GM23248 (cell line): Measurements from ENCODE around the gene IL13RA1. TPM values are rescaled to one million over a fixed set of nuclear protein-coding genes. Genes with fewer than 3 reads are reported as not detected.
"Not testable (repeated sequence)": the region's sequence is repeated elsewhere in the genome, so short reads cannot be mapped to it uniquely, and the experiment has no call there.

Source experiments
- DNase-seq: peaks from one replicate; pipeline ENCODE4 v3.0.0-alpha.2; 2015
- H2AFZ ChIP-seq: fragments of 200-600 bp; sonication (generic); 2 replicates; pipeline ENCODE4 v1.6.1; 2016; ENCODE audit warnings: antibody characterized with exemption
- H3F3A ChIP-seq: fragments of 200-600 bp; sonication (generic); 2 replicates; pipeline ENCODE4 v1.6.1; 2016; ENCODE audit warnings: mild to moderate bottlenecking, antibody characterized with exemption, mixed run types; ENCODE audit not compliant: insufficient read depth
- H3K27ac ChIP-seq: fragments of 200-600 bp; sonication (generic); 2 replicates; pipeline ENCODE4 v1.5.1; 2016; ENCODE audit warnings: mild to moderate bottlenecking
- H3K27me3 ChIP-seq: fragments of 200-600 bp; sonication (generic); replicated peaks from 2 replicates; pipeline ENCODE4 v1.6.1; 2016; ENCODE audit warnings: mild to moderate bottlenecking; ENCODE audit not compliant: insufficient read depth
- H3K36me3 ChIP-seq: fragments of 200-600 bp; sonication (generic); 2 replicates; pipeline ENCODE4 v1.6.1; 2016; ENCODE audit warnings: low read depth, mild to moderate bottlenecking
- H3K4me1 ChIP-seq: fragments of 200-600 bp; sonication (generic); 2 replicates; pipeline ENCODE4 v1.6.1; 2016; ENCODE audit warnings: mild to moderate bottlenecking; ENCODE audit not compliant: insufficient read depth
- H3K4me2 ChIP-seq: fragments of 200-600 bp; sonication (generic); one replicate; pipeline ENCODE4 v1.6.1; 2016; ENCODE audit warnings: mild to moderate bottlenecking; ENCODE audit not compliant: unreplicated experiment
- H3K4me3 ChIP-seq: fragments of 200-600 bp; sonication (generic); 2 replicates; pipeline ENCODE4 v1.5.1; 2016; ENCODE audit warnings: mild to moderate bottlenecking
- H3K79me2 ChIP-seq: fragments of 200-600 bp; sonication (generic); 2 replicates; pipeline ENCODE4 v1.6.1; 2016; ENCODE audit warnings: mild to moderate bottlenecking; ENCODE audit not compliant: insufficient read depth
- H3K9ac ChIP-seq: fragments of 200-600 bp; sonication (generic); 2 replicates; pipeline ENCODE4 v1.6.1; 2016; ENCODE audit warnings: mild to moderate bottlenecking
- H3K9me2 ChIP-seq: fragments of 200-600 bp; sonication (generic); 2 replicates; pipeline ENCODE4 v1.6.1; 2016; ENCODE audit warnings: mixed run types, mild to moderate bottlenecking, moderate library complexity; ENCODE audit not compliant: insufficient read depth
- H3K9me3 ChIP-seq: fragments of 200-600 bp; sonication (generic); one replicate; pipeline ENCODE4 v1.6.1; 2017; ENCODE audit warnings: low read depth
- H4K20me1 ChIP-seq: fragments of 200-600 bp; sonication (generic); 2 replicates; pipeline ENCODE4 v1.6.0; 2016; ENCODE audit not compliant: insufficient read depth
- EZH2 ChIP-seq: fragments of 200-600 bp; sonication (generic); IDR thresholded peaks from 2 replicates; pipeline ENCODE4 v1.6.1; 2018; ENCODE audit warnings: antibody characterized with exemption, mild to moderate bottlenecking; ENCODE audit not compliant: insufficient read depth, poor library complexity, severe bottlenecking
- EZH2phosphoT487 ChIP-seq: fragments of 200-600 bp; sonication (generic); IDR thresholded peaks from 2 replicates; pipeline ENCODE4 v1.6.1; 2018; ENCODE audit warnings: antibody characterized with exemption, moderate library complexity, mild to moderate bottlenecking, low read depth; ENCODE audit not compliant: insufficient read depth
- WGBS, 2 experiments: methylation state at CpG; one replicate each; pipeline ENCODE4 v1.1.6; 2015 to 2017; ENCODE audit warnings: low lambda C conversion rate in 2 of 2, low coverage in 1 of 2; ENCODE audit errors: missing lambda C conversion rate in 2 of 2; 5-methylcytosine and 5-hydroxymethylcytosine counted together
- in situ Hi-C: fragments of 300-500 bp; cut with MboI; formaldehyde crosslinking; loops from 2 replicates; pipeline ENCODE4 v1.15.0; 2020
- polyA plus RNA-seq: library from polyadenylated mRNA; unstranded; fragments of >200 nt; fragmentation: Nextera tagmentation; extraction: Ambion mirVana; gene quantifications from 2 replicates; pipeline ENCODE4 v1.2.1, GENCODE V29; 2016
- total RNA-seq: library from RNA; depleted of rRNA; stranded (reverse); fragments of >200 nt; shearing (Covaris generic); gene quantifications from 2 replicates; pipeline ENCODE4 v1.2.3, GENCODE V29; 2014

The IL13RA1 gene
- total and polyA plus RNA-seq, 2 experiments from 2014 or later = 47.9 to 51.2 TPM

DNA sequence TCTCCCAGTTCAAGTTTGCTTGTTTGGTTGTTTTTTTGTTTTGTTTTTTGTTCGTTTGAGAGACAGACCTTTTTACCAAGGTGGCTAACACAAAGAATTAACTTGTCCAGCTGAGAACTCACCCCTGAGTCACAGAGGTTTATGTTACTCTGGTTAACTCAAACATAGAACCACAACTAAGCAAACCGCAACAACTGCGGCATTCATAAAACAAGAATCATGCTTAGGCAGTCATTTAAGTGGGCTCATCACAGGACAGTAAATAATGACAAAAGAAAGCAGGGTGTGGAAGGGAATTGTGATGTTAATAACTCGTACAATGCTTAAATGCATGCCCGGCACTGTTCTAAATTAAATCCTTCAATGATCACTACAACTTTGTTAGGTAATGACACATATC, 24.7 kb upstream of the IL13RA1 start:
- no peak for DNase-seq
- H2AFZ ChIP-seq = no peak overlapping the region

DNA sequence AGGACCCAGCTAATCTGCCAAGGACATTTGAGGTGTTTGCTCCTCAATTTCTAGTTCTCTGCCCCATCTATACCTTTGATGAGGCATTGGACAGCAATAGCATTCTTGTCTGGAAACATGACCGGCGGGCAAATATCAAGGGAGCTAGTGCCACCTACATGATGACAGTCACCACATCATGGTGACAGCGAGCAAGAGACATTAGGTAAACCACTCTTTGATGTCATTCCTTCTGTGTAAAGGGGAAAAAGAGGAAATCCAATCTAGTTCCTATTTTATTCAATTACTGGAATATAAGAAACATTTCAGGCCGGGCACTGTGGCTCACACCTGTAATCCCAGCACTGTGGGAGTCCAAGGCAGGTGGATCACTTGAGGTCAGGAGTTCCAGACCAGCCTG, 20.7 kb upstream of the IL13RA1 start:
- Histone ChIP-seq H3K4me2 (no peak overlapping the region), H3K9ac (no peak overlapping the region), H2AFZ (no peak overlapping the region), H4K20me1 (no peaks in the 10 kb centered on the region), H3K4me1 (no peaks in the 10 kb centered on the region), H3K4me3 (no peak overlapping the region), H3K36me3 (no peaks in the 10 kb centered on the region), H3K27me3 (no peaks in the 10 kb centered on the region), H3K9me3 (no peaks in the 10 kb centered on the region), H3K9me2 (no peaks in the 10 kb centered on the region), H3F3A (no peaks in the 10 kb centered on the region), H3K27ac (no peak overlapping the region), H3K79me2 (no peaks in the 10 kb centered on the region)
- TF ChIP-seq EZH2 = no peak
- no peak for TF ChIP-seq EZH2phosphoT487
- 81 to 88% methylated on average over 4 of the region's 4 CpGs for whole genome bisulfite sequencing, 2 experiments
- in situ Hi-C loops = no loop called here
- DNase-seq = no peak

More for the DNA sequence above, 24.7 kb upstream of the IL13RA1 start:
- no peaks in the 10 kb centered on the region for H3K79me2 ChIP-seq
- WGBS, 2 experiments = 76 to 77% methylated on average over 5 of the region's 5 CpGs
- H3F3A ChIP-seq = no peaks in the 10 kb centered on the region
- no peak for TF ChIP-seq EZH2
- no peak for TF ChIP-seq EZH2phosphoT487
- no peaks in the 10 kb centered on the region for H3K36me3 ChIP-seq
- no peak overlapping the region for H3K9ac ChIP-seq
- H3K4me2 ChIP-seq = no peak overlapping the region
- no peaks in the 10 kb centered on the region for H3K9me3 ChIP-seq
- no peaks in the 10 kb centered on the region for H3K4me1 ChIP-seq
- in situ Hi-C loops = no loop called here
- H3K9me2 ChIP-seq = no peaks in the 10 kb centered on the region
- no peaks in the 10 kb centered on the region for H4K20me1 ChIP-seq
- H3K27ac ChIP-seq = no peak overlapping the region
- no peaks in the 10 kb centered on the region for H3K27me3 ChIP-seq
- no peak overlapping the region for H3K4me3 ChIP-seq

DNA sequence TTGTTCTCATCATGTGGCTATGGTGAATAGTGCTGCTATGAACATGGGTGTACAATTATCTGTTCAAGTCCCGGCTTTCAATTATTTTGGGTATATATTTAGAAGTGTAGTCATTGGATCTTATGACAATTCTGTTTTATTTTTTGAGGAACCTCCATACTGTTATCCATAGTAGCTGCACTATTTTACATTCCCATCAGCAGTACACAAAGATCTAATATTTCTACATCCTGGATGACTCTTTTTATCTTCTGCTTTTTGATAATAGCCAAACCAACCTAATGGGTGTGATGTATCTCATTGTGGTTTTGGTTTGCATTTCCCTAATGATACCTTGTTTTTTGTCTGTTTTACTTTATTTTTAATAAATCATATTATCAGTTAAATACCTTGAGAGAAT, 12.9 kb upstream of the IL13RA1 start:
- DNase-seq = no peak
- Histone ChIP-seq H3K4me1 (no peaks in the 10 kb centered on the region), H3K4me3 (no peak overlapping the region), H3F3A (no peaks in the 10 kb centered on the region), H4K20me1 (no peaks in the 10 kb centered on the region), H3K9me3 (no peaks in the 10 kb centered on the region), H3K4me2 (no peak overlapping the region), H2AFZ (no peak overlapping the region), H3K9me2 (no peaks in the 10 kb centered on the region), H3K79me2 (no peaks in the 10 kb centered on the region), H3K9ac (no peak overlapping the region), H3K27ac (no peak overlapping the region), H3K36me3 (no peaks in the 10 kb centered on the region), H3K27me3 (no peaks in the 10 kb centered on the region)
- in situ Hi-C loops = no loop called here
- no peak for TF ChIP-seq EZH2phosphoT487
- WGBS, 2 experiments = 75 to 78% methylated on average over 1 of the region's 1 CpG

DNA sequence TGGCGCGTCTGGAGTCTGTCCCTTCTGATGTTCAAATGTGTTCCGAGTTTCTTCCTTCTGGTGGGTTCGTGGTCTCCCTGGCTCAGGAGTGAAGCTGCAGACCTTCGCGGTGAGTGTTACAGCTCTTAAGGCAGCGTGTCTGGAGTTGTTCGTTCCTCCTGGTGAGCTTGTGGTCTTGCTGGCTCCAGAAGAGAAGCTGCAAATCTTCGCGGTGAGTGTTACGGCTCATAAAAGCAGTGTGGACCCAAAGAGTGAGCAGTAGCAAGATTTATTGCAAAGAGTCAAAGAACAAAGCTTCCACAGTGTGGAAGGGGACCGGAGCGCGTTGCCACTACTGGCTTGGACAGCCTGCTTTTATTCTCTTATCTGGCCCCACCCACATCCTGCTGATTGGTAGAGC, 11.5 kb upstream of the IL13RA1 start:
- H3K27ac ChIP-seq, H3K4me2 ChIP-seq, H3K9ac ChIP-seq, H3K9me3 ChIP-seq, H3K79me2 ChIP-seq, H3K4me3 ChIP-seq, H3F3A ChIP-seq, H3K27me3 ChIP-seq, H3K36me3 ChIP-seq, H3K4me1 ChIP-seq, H3K9me2 ChIP-seq, DNase-seq, in situ Hi-C loops, H4K20me1 ChIP-seq, H2AFZ ChIP-seq: not testable (repeated sequence)
- 81 to 88% methylated on average over 9 to 14 of the region's 14 CpGs for WGBS, 2 experiments

DNA sequence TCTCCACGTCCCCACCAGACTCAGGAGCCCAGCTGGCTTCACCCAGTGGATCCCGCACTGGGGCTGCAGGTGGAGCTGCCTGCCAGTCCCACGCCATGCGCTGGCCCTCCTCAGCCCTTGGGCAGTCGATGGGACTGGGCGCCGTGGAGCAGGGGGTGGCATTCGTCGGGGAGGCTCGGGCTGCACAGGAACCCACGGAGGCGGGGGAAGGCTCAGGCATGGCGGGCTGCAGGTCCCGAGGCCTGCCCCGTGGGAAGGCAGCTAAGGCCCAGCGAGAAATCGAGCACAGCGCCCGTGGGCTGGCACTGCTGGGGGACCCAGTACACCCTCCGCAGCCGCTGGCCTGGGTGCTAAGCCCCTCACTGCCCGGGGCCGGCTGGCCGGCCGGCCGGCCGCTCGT, 10.6 kb upstream of the IL13RA1 start:
- H3K4me3 ChIP-seq, H3K27ac ChIP-seq, DNase-seq, H3F3A ChIP-seq, H2AFZ ChIP-seq, in situ Hi-C loops, H3K4me2 ChIP-seq, H3K36me3 ChIP-seq, H3K9me3 ChIP-seq, H3K4me1 ChIP-seq, H3K9ac ChIP-seq, H3K27me3 ChIP-seq, H3K9me2 ChIP-seq, H4K20me1 ChIP-seq, H3K79me2 ChIP-seq: not testable (repeated sequence)
- 81 to 94% methylated on average over 8 to 21 of the region's 28 CpGs for WGBS, 2 experiments
